MM.1S (cell line): Measurements from ENCODE around the gene OGFR.

Source experiments
- CTCF ChIP-seq: fragments of 300-600 bp; sonication (generic); IDR thresholded peaks from 2 replicates; pipeline ENCODE4 v1.5.1; 2016; ENCODE audit warnings: antibody characterized with exemption, low read length, mixed read lengths
- EZH2 ChIP-seq: fragments of 300-600 bp; sonication (generic); optimal IDR thresholded peaks from 2 replicates; pipeline ENCODE3; 2017; ENCODE audit warnings: low read depth, mild to moderate bottlenecking, antibody characterized with exemption, low read length, mixed read lengths
- EZH2phosphoT487 ChIP-seq: fragments of 300-600 bp; sonication (generic); IDR thresholded peaks from 2 replicates; pipeline ENCODE4 v1.6.1; 2018; ENCODE audit warnings: antibody characterized with exemption, low read length

GRCh38 chr20:62775206-62775605 lies 29.4 kb upstream of the OGFR start:
- no peak for TF ChIP-seq CTCF
- TF ChIP-seq EZH2 = no peak
- no peak for TF ChIP-seq EZH2phosphoT487
